Stomach (tissue), 19 donors: ENCODE measurements around the gene ZBTB43. TPM values are rescaled to one million over a fixed set of nuclear protein-coding genes. Genes with fewer than 3 reads are reported as not detected.

Source experiments
- DNase-seq, 2 donors: peaks; one replicate each; pipeline versions ENCODE4 v3.0.0 to v3.0.0-alpha.2; 2013 to 2019
- H3K27ac ChIP-seq, 5 donors: fragments of 200-600 bp in 4 of 5; sonication (generic) in 4 of 5; one replicate each; pipeline ENCODE4 v1.5.1; 2013 to 2019; ENCODE audit warnings: mild to moderate bottlenecking in 1 of 5, moderate library complexity in 1 of 5
- H3K27me3 ChIP-seq, 3 donors: fragments of 200-600 bp; sonication (generic); one replicate each; pipeline ENCODE4 v1.5.1; 2017 to 2019; ENCODE audit warnings: mixed run types in 1 of 3
- H3K36me3 ChIP-seq, 4 donors: fragments of 200-600 bp; sonication (generic); 1 replicate in 3 of 4; 2 replicates in 1 of 4; pipeline ENCODE4 v1.5.1; 2016 to 2019
- H3K4me1 ChIP-seq, 4 donors: fragments of 200-600 bp; sonication (generic); one replicate each; pipeline ENCODE4 v1.5.1; 2016 to 2019
- H3K4me3 ChIP-seq, 4 donors: fragments of 200-600 bp; sonication (generic) in 3 of 4; one replicate each; pipeline ENCODE4 v1.5.1; 2016 to 2019; ENCODE audit warnings: mild to moderate bottlenecking in 1 of 4
- H3K9me3 ChIP-seq, 4 donors: fragments of 200-600 bp; sonication (generic); one replicate each; pipeline ENCODE4 v1.5.1; 2016 to 2019
- EP300 ChIP-seq: sonication (generic); formaldehyde crosslinking; IDR thresholded peaks from one replicate; pipeline ENCODE4 v1.6.1; 2017; ENCODE audit warnings: antibody characterized with exemption
- POLR2A ChIP-seq, 4 donors: fragments of 450-650 bp; IDR thresholded peaks; one replicate each; pipeline ENCODE4 v1.6.1; 2016; ENCODE audit warnings: antibody characterized with exemption in 4 of 4, control low read depth in 2 of 4, mild to moderate bottlenecking in 1 of 4, moderate library complexity in 1 of 4
- POLR2AphosphoS5 ChIP-seq, 3 donors: sonication (generic); formaldehyde crosslinking; IDR thresholded peaks; one replicate each; pipeline ENCODE4 v1.6.1; 2016; ENCODE audit warnings: antibody characterized with exemption in 3 of 3
- WGBS, 5 donors: extraction: QIAGEN DNeasy Blood & Tissue Kit in 3 of 5; methylation state at CpG; one replicate each; pipeline versions ENCODE4 v1.1.5 to v1.1.7; 2013 to 2018; 5-methylcytosine and 5-hydroxymethylcytosine counted together
- intact Hi-C: fragments of 100-400 bp; cut with DNase I; formaldehyde crosslinking; loops from one replicate; pipeline ENCODE4 v1.15.1; 2023; ENCODE audit warnings: low total_unique reads
- long read RNA-seq, 10 donors: transcript quantifications; one replicate each; lab custom pipeline, GENCODE V29; 2026
- polyA plus RNA-seq, 3 donors: library from polyadenylated mRNA; stranded (reverse); fragments of 200-250 nt; gene quantifications; one replicate each; pipeline ENCODE4 v1.2.3, GENCODE V29; 2013
- total RNA-seq, 5 donors: library from RNA; depleted of rRNA; stranded (reverse); fragments of >200 nt; gene quantifications; one replicate each; pipeline versions ENCODE4 v1.1.0 to v1.2.3, GENCODE V29; 2014 to 2016
- TF ChIP-seq, protein P1 (sequence below), 7 experiments: fragments of 450-650 bp in 4 of 7; fragments of 200-600 bp in 3 of 7; sonication (generic) in 3 of 7; IDR thresholded peaks; one replicate each; pipeline ENCODE4 v1.5.1; 2016 to 2019; ENCODE audit warnings: antibody characterized with exemption in 7 of 7, control low read depth in 2 of 7, mild to moderate bottlenecking in 1 of 7
- donor health status: healthy with polysubstance abuse.
- donor health status: Bipolar disorder and iron deficiency.
- donor health status: healthy.

ZBTB43 gene, protein sequence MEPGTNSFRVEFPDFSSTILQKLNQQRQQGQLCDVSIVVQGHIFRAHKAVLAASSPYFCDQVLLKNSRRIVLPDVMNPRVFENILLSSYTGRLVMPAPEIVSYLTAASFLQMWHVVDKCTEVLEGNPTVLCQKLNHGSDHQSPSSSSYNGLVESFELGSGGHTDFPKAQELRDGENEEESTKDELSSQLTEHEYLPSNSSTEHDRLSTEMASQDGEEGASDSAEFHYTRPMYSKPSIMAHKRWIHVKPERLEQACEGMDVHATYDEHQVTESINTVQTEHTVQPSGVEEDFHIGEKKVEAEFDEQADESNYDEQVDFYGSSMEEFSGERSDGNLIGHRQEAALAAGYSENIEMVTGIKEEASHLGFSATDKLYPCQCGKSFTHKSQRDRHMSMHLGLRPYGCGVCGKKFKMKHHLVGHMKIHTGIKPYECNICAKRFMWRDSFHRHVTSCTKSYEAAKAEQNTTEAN
- 100 to 1,000 TPM in 1 of 5 donors, 10 to 100 TPM in 3, 1 to 10 TPM in 1; 2.0 to 114 (median 15.5) TPM for total RNA-seq
- 1 to 10 TPM; 1.8 to 2.9 (median 2.4) TPM for polyA plus RNA-seq
- long read RNA-seq, donor 1, full-length matches to known transcripts: 6 of 6 reads
- long read RNA-seq, donor 1, partial matches to known transcripts: 0 of 6 reads
- long read RNA-seq, donor 1, other reads (novel, unspliced or antisense): 0 of 6 reads
- long read RNA-seq, donor 2, full-length matches to known transcripts: 6 of 6 reads
- long read RNA-seq, donor 2, partial matches to known transcripts: 0 of 6 reads
- long read RNA-seq, donor 2, other reads (novel, unspliced or antisense): 0 of 6 reads
- long read RNA-seq, donor 3, full-length matches to known transcripts: 4 of 4 reads
- long read RNA-seq, donor 3, partial matches to known transcripts: 0 of 4 reads
- long read RNA-seq, donor 3, other reads (novel, unspliced or antisense): 0 of 4 reads
- long read RNA-seq, donor 4, full-length matches to known transcripts: 1 of 1 reads
- long read RNA-seq, donor 4, partial matches to known transcripts: 0 of 1 reads
- long read RNA-seq, donor 4, other reads (novel, unspliced or antisense): 0 of 1 reads
- long read RNA-seq, donor 5, full-length matches to known transcripts: 10 of 10 reads
- long read RNA-seq, donor 5, partial matches to known transcripts: 0 of 10 reads
- long read RNA-seq, donor 5, other reads (novel, unspliced or antisense): 0 of 10 reads
- long read RNA-seq, donor 6, full-length matches to known transcripts: 12 of 12 reads
- long read RNA-seq, donor 6, partial matches to known transcripts: 0 of 12 reads
- long read RNA-seq, donor 6, other reads (novel, unspliced or antisense): 0 of 12 reads
- long read RNA-seq, donor 7, full-length matches to known transcripts: 8 of 8 reads
- long read RNA-seq, donor 7, partial matches to known transcripts: 0 of 8 reads
- long read RNA-seq, donor 7, other reads (novel, unspliced or antisense): 0 of 8 reads
- long read RNA-seq, donor 8, full-length matches to known transcripts: 10 of 10 reads
- long read RNA-seq, donor 8, partial matches to known transcripts: 0 of 10 reads
- long read RNA-seq, donor 8, other reads (novel, unspliced or antisense): 0 of 10 reads
- long read RNA-seq, donor 9, full-length matches to known transcripts: 8 of 8 reads
- long read RNA-seq, donor 9, partial matches to known transcripts: 0 of 8 reads
- long read RNA-seq, donor 9, other reads (novel, unspliced or antisense): 0 of 8 reads
- long read RNA-seq, donor 10, full-length matches to known transcripts: 5 of 5 reads
- long read RNA-seq, donor 10, partial matches to known transcripts: 0 of 5 reads
- long read RNA-seq, donor 10, other reads (novel, unspliced or antisense): 0 of 5 reads

DNA sequence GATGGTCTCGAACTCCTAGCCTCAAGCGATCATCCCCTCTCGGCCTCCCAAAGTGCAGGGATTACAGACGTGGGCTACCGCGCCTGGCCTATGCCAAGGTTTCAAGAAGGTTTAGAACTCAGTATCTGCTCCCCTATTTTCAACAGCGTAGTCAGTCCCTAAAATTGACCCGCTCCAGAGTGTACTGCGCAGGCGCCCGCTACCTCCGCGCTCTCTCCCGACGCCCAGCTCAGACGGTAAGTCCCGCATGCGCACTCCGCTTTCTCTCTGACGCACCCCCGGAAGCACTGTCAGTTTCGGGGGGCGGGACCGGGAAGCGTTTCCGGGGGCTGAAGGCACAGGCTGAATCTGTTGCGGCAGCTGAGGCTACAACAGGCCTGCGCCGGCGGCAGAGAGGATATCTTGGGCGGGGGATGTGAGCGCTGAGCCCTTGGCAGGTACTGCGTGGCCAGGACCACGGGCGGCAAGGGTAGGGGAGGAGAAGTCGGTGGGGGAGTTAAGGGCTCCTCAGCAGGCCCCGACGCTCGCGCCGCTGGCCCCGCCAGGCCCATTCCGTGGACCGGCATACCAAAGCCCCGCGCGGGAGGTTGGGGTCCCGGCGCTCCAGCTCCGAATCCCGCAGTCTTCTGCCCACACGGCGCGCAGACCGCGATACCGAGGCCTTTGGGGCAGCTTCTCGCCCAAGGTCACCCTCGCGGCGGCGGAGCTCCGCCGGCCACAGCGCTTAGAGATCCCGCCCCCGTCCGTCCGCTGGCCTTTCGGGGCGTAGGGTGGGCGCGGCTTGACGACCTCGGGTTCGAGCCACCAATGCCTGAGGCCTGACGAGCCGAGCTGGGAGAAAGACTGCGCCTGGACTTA is at the start of gene ZBTB43:
Gene ZBTB43 (plus strand): TSS at position 345 of the 858 bp plus-strand sequence. CDS start 27,470 bp downstream, outside the sequence.
- peak within 1 kb of the TSS; percentile 88 to 94 (median 90) for H3K27ac ChIP-seq
- peaks cover 0 to 14% (median 13%) of the 10 kb centered on the region in 4 donors for H3K36me3 ChIP-seq
- DNase-seq: peak; percentile 98 to 99
- 2 to 5% (median 2%) methylated on average over 54 to 79 of the region's 79 CpGs for WGBS, 5 donors
- H3K4me3 ChIP-seq: peak within 1 kb of the TSS; percentile 83 to 95 (median 84)
- H3K4me1 ChIP-seq: peaks cover 11 to 48% (median 33%) of the 10 kb centered on the region in 4 donors
- peak in 2 of 4 donors; percentile 60 to 65 for TF ChIP-seq POLR2A (IDR thresholded peaks at IDR 0.05)
- TF ChIP-seq EP300: no peak
- TF ChIP-seq, protein P1, sequence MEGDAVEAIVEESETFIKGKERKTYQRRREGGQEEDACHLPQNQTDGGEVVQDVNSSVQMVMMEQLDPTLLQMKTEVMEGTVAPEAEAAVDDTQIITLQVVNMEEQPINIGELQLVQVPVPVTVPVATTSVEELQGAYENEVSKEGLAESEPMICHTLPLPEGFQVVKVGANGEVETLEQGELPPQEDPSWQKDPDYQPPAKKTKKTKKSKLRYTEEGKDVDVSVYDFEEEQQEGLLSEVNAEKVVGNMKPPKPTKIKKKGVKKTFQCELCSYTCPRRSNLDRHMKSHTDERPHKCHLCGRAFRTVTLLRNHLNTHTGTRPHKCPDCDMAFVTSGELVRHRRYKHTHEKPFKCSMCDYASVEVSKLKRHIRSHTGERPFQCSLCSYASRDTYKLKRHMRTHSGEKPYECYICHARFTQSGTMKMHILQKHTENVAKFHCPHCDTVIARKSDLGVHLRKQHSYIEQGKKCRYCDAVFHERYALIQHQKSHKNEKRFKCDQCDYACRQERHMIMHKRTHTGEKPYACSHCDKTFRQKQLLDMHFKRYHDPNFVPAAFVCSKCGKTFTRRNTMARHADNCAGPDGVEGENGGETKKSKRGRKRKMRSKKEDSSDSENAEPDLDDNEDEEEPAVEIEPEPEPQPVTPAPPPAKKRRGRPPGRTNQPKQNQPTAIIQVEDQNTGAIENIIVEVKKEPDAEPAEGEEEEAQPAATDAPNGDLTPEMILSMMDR (IDR thresholded peaks at IDR 0.05): peak in 1 of 7 experiments; percentile 4
- peak; percentile 76 to 97 (median 91) for TF ChIP-seq POLR2AphosphoS5 (IDR thresholded peaks at IDR 0.05)
- H3K9me3 ChIP-seq: no peaks in the 10 kb centered on the region
- no peaks in the 10 kb centered on the region for H3K27me3 ChIP-seq
- intact Hi-C loops: no loop called here

GRCh38 chr9:126755317-126755875 is 49.4 kb upstream of the ZBTB43 start:
- H3K36me3 ChIP-seq: no peaks in the 10 kb centered on the region
- intact Hi-C loops: no loop called here
- H3K27me3 ChIP-seq: peaks cover 0 to 69% (median 0%) of the 10 kb centered on the region in 3 donors
- no peak overlapping the region for H3K27ac ChIP-seq
- TF ChIP-seq, protein P1 (IDR thresholded peaks at IDR 0.05): no peak
- TF ChIP-seq POLR2A (IDR thresholded peaks at IDR 0.05) (no peak), POLR2AphosphoS5 (IDR thresholded peaks at IDR 0.05) (no peak), EP300 (no peak)
- WGBS, 5 donors: 70 to 86% (median 86%) methylated on average over 19 of the region's 19 CpGs
- no peak for DNase-seq
- no peaks in the 10 kb centered on the region for H3K4me1 ChIP-seq
- no peaks in the 10 kb centered on the region for H3K9me3 ChIP-seq
- no peak overlapping the region for H3K4me3 ChIP-seq

GRCh38 chr9:126756238-126756637 is 48.6 kb upstream of the ZBTB43 start:
- no peaks in the 10 kb centered on the region for H3K4me1 ChIP-seq
- no peaks in the 10 kb centered on the region for H3K9me3 ChIP-seq
- TF ChIP-seq POLR2A (IDR thresholded peaks at IDR 0.05) (no peak), EP300 (no peak), POLR2AphosphoS5 (IDR thresholded peaks at IDR 0.05) (no peak)
- TF ChIP-seq, protein P1 (IDR thresholded peaks at IDR 0.05): no peak
- H3K27ac ChIP-seq: no peak overlapping the region
- intact Hi-C loops: no loop called here
- 70 to 76% (median 76%) methylated on average over 5 of the region's 5 CpGs for WGBS, 5 donors
- no peak overlapping the region for H3K4me3 ChIP-seq
- H3K27me3 ChIP-seq: peaks cover 0 to 62% (median 2%) of the 10 kb centered on the region in 3 donors
- no peak for DNase-seq
- H3K36me3 ChIP-seq: no peaks in the 10 kb centered on the region
